ENCODE data around the gene XYLT1. TPM values are rescaled to one million over a fixed set of nuclear protein-coding genes. Genes with fewer than 3 reads are reported as not detected.

The XYLT1 gene
- total and polyA plus RNA-seq, 2 of the 4 experiments (the other 2 are of a cell fraction), result 9.0 to 12.7 TPM

DNA sequence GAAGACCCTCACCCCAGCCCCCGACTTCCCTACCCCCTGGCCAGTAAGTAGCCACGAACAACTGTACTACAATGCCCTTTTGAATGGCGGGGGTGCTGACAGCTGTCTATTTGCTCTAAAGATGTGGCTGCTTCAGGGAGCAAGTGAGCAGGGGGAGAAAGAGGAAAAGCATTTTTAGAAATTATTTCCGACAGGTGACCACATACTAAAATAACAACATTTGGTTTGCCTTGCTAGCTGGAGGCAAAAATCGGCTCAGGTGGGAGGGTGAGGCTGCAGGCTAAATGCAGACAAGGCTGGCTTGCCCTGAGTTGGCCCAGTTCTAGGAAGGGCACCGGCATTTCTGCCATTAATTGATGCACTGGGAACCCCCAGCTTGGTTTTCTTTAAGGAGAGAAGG is 188.5 kb downstream of the XYLT1 start:
- H3K4me2 ChIP-seq (ENCODE audit: low read depth, low read length), result no peak overlapping the region
- H2AK9ac ChIP-seq (replicated peaks; ENCODE audit: low read depth, low read length, poor library complexity), result no peak overlapping the region
- no peaks in the 10 kb centered on the region for H3K9me3 ChIP-seq (ENCODE audit: control insufficient read depth, insufficient read depth, low read length)
- no TSS peak for BruUV-seq (replicated peaks)
- no peaks in the 10 kb centered on the region for H3K27me3 ChIP-seq (ENCODE audit: control insufficient read depth, insufficient read depth, low read length)
- DNase-seq (no peak), ATAC-seq (ENCODE audit: low read depth) (no peak)
- H3K9me1 ChIP-seq (ENCODE audit: insufficient read depth, low read length), result no peaks in the 10 kb centered on the region; the same call in 1 of the 2 replicates
- no peak overlapping the region for H2BK5ac ChIP-seq (ENCODE audit: low read depth, low read length, poor library complexity, severe bottlenecking)
- H4K20me1 ChIP-seq (ENCODE audit: insufficient read depth, low read length), result peaks cover 24% of the 10 kb centered on the region
- no peak overlapping the region for H2BK15ac ChIP-seq (ENCODE audit: low read depth, low read length)
- no peak overlapping the region for H3K14ac ChIP-seq (replicated peaks; ENCODE audit: low read depth, low read length)
- no peak overlapping the region for H3K27ac ChIP-seq (ENCODE audit: insufficient read depth, low read length)
- H3K36me3 ChIP-seq (ENCODE audit: control insufficient read depth, insufficient read depth, low read length), result no peaks in the 10 kb centered on the region
- CTCF ChIA-PET, result no interaction called here
- no peak overlapping the region for H2BK20ac ChIP-seq (ENCODE audit: low read depth, low read length)
- POLR2A ChIA-PET (ENCODE audit: unreplicated experiment), result no interaction called here
- no peak overlapping the region for H2BK120ac ChIP-seq (ENCODE audit: low read depth, low read length)
- H4K5ac ChIP-seq (ENCODE audit: low read depth, low read length), result no peak overlapping the region
- H3K4ac ChIP-seq (ENCODE audit: low read depth, low read length), result no peak overlapping the region
- H3K4me3 ChIP-seq (ENCODE audit: insufficient read depth, low read depth, low read length), result no peak overlapping the region
- H3K18ac ChIP-seq (ENCODE audit: low read depth, low read length), result no peak overlapping the region
- H3K4me1 ChIP-seq (ENCODE audit: control insufficient read depth, insufficient read depth, low read length), result no peaks in the 10 kb centered on the region
- in situ Hi-C loops (cut with MboI; ENCODE audit: low sequenced_read_pairs), result no loop called here
- no peak overlapping the region for H3K56ac ChIP-seq (ENCODE audit: extremely low read depth, insufficient read depth, low read length)
- H3K23ac ChIP-seq (ENCODE audit: low read depth, low read length), result no peak overlapping the region
- H2AFZ ChIP-seq (replicated peaks; ENCODE audit: low read length, poor library complexity), result no peak overlapping the region
- peaks cover 0 to 4% of the 10 kb centered on the region in 2 experiments; a peak in 2 of 4 replicates for H3K79me1 ChIP-seq (ENCODE audit: low read depth in 1 of 2, low read length in 2 of 2)
- intact Hi-C loops (cut with micrococcal nuclease), result no loop called here
- no peak overlapping the region for H4K91ac ChIP-seq (ENCODE audit: insufficient read depth, low read depth, low read length)
- dilution Hi-C loops (cut with HindIII; ENCODE audit: low sequenced_read_pairs, unreplicated experiment), result no loop called here
- no CpG with 5 or more reads among the region's 6 CpGs for WGBS, 2 experiments (ENCODE audit: extremely low coverage in 2 of 2, insufficient read length in 1 of 2)
- H3K9ac ChIP-seq (ENCODE audit: low read depth, low read length), result no peak overlapping the region
- H2AK5ac ChIP-seq (ENCODE audit: low read depth, low read length), result no peak overlapping the region
- TF ChIP-seq CHD1 (IDR thresholded peaks at IDR 0.05; ENCODE audit: low read depth, low read length) (no peak), MAFK (IDR thresholded peaks at IDR 0.05; ENCODE audit: low read depth, low read length) (no peak), MXI1 (IDR thresholded peaks at IDR 0.05; ENCODE audit: borderline replicate concordance, low read depth, low read length) (no peak), RAD21 (IDR thresholded peaks at IDR 0.05; ENCODE audit: low read length) (no peak), FOS (IDR thresholded peaks at IDR 0.05; ENCODE audit: low read depth, low read length) (no peak), BHLHE40 (IDR thresholded peaks at IDR 0.05; ENCODE audit: low read depth, low read length) (no peak), NFE2L2 (IDR thresholded peaks at IDR 0.05; ENCODE audit: low read depth, low read length) (no peak)
- H4K8ac ChIP-seq (ENCODE audit: low read depth in 2 of 2, low read length in 2 of 2), result no peak overlapping the region
